SU-DHL-6 (cell line): Measurements from ENCODE around the gene ATP8A2.

Source experiments
- EZH2phosphoT487 ChIP-seq: fragments of 200-600 bp; sonication (generic), shearing (Covaris generic); conservative IDR thresholded peaks from 2 replicates; pipeline ENCODE4 v1.6.1; 2018; ENCODE audit warnings: mild to moderate bottlenecking, antibody characterized with exemption, low read length, moderate library complexity, mixed read lengths
- TF ChIP-seq, protein P1 (sequence below): fragments of 200-600 bp; sonication (generic); IDR thresholded peaks from one replicate; pipeline ENCODE4 v1.5.1; 2017; ENCODE audit warnings: antibody characterized with exemption, mild to moderate bottlenecking, low read length, moderate library complexity; ENCODE audit not compliant: insufficient read depth, poor library complexity, severe bottlenecking

DNA sequence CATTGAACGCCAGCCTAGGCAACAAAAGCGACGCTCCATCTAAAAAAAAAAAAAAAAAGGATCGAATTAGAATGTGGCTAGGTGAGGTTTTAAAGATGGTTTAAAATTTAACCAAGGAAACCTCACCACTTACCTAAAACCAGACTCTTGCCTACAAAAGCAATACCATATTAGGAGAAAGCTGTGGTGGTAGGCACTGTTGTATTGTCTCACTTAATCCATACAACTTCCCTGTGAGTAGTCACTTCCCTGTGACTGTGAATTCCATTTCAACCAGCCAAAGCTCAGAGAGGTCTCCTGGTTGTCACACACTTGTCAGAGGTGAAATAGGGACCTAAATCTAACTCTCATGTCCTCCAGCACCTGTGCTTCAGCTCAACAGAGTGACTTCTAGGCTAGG, 664.6 kb downstream of the ATP8A2 start:
- TF ChIP-seq, protein P1, sequence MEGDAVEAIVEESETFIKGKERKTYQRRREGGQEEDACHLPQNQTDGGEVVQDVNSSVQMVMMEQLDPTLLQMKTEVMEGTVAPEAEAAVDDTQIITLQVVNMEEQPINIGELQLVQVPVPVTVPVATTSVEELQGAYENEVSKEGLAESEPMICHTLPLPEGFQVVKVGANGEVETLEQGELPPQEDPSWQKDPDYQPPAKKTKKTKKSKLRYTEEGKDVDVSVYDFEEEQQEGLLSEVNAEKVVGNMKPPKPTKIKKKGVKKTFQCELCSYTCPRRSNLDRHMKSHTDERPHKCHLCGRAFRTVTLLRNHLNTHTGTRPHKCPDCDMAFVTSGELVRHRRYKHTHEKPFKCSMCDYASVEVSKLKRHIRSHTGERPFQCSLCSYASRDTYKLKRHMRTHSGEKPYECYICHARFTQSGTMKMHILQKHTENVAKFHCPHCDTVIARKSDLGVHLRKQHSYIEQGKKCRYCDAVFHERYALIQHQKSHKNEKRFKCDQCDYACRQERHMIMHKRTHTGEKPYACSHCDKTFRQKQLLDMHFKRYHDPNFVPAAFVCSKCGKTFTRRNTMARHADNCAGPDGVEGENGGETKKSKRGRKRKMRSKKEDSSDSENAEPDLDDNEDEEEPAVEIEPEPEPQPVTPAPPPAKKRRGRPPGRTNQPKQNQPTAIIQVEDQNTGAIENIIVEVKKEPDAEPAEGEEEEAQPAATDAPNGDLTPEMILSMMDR = no peak
- TF ChIP-seq EZH2phosphoT487 = no peak
